GM18867 (cell line): ENCODE results near the gene DFFB.

ENCODE experiments used
- ATAC-seq: cut with Tn5 transposase; IDR thresholded peaks from one replicate; pipeline ENCODE4 v1.9.1; 2021; ENCODE audit warnings: mild to moderate bottlenecking, moderate library complexity; ENCODE audit not compliant: unreplicated experiment

The DFFB gene

DNA sequence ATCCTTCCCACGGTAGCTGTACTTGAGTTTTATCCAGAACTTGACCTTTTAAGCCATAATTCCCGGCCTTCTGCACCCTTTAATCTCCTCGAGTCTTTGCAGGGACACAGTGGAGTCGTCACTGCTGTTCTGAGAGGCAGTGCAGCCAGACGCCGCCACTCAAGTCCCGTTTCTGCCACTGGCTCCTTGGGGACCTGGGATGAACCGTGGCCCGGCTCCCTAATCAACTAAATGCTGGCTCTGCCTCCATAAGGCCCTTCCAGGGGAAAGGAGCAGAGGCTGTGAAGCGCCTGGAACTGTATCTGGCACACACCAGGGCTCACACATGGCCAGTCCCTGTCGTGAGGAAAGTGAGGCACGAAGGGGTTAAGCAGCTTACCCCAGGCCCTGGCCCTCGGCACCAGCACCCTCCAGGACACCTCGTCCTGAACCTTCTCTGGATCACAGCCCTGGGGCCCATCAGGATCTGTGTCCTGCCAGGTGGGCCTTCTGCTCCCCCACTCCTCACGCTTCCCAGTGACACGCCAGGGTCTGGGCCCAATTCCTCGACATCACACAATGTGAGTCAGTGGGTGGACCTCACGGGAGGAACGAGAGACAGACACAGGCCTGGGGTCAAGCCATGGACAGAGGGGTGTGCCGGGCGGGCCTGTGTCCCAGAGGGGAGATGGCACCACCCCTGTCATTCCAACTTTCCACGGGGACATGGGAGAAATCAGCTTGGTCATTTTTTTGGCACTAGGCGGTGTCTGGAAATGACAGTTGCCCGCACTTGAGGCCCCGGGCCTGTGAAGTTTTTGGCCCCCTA is 66.3 kb downstream of the DFFB start:
- no peak for ATAC-seq

- ATAC-seq: no peak
These were observed 67.0 kb downstream of the DFFB start for GRCh38 chr1:3924186-3924824.

DNA sequence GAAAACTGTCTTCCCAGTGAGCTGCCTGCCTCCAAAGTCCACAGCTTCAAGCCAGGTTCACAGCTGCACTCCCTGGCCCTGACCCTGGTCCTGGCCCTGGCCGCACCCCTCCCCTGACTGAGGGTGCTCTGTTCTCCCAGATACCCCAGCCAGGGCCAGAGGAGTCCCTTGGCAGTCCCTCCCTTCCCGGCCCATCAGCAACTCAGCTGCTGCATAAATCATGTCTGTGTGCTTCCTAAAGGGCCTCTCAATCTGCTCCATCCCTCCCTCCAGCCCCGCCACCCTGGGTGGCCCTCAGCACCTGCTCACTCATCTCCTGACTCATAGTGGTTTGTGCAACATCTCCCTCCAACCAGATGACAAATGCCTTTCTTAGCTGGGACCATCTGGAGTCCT is 67.5 kb downstream of the DFFB start:
- no peak for ATAC-seq

DNA sequence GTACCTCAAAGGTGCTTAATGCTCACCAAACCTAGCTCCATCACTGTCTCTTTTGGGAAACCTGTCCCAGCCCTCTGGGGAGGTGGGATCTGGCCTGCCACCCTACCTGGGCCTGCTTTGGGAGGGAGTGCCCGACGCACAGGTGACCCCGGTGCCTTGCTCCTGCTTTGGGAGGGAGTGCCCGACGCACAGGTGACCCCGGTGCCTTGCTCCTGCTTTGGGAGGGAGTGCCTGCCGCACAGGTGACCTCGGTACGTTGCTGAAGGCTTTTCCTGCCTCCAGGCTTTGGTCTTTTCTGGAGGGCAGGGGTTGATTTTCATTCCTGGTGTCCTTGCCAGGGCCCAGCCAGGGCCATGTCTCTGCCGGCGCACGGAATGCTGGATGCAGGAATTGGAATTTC is 68.0 kb downstream of the DFFB start:
- ATAC-seq: no peak

DNA sequence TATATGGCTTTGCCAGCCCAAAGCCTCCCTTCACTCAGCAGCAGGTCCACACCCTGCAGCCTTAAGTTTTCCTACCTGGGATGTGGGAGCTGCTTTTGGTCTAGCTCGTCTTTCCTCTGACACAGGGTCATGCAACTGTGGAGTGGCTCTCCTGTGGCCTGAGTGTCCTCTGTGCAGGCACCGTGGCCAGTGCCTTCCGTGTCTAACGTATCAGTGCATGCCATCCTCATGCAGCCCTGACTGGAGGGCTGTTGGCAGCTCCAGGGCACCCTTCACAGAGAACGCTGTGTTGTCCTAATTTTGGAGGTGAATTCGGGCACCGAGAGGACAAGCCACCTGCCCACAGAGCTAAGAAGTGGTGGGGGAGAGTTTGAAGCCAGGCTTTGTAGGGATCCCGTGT is 68.5 kb downstream of the DFFB start:
- no peak for ATAC-seq

DNA sequence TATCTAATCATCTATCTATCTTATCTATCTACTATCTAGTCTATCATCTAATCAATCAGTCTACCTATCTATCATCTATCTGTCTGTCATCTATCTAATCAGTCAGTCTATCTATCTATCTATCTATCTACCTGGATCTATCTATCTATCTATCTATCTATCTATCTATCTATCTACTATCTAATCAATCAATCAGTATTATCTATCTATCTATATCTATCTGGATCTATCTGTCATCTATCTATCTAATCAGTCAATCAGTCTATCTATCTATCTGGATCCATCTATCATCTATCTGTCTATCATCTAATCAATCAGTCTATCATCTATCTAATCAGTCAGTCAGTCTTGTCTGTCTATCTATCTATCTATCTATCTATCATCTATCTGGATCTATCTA is 69.7 kb downstream of the DFFB start:
- no peak for ATAC-seq

- ATAC-seq: no peak
These were observed 71.3 kb downstream of the DFFB start for GRCh38 chr1:3928586-3928985.

DNA sequence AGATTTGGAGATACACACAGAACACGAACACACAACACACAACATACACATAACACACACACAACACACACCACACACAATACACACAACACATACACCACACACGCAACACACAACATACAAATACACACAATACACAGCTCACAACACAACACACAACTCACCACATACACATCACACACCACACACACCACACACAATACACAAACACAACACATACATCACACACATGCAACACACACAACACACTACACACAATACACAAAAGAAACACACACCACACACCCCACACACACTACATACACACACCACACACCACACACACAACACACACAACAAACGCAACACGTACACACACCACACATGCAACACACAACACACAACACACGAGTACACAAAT is 71.8 kb downstream of the DFFB start:
- ATAC-seq: no peak

DNA sequence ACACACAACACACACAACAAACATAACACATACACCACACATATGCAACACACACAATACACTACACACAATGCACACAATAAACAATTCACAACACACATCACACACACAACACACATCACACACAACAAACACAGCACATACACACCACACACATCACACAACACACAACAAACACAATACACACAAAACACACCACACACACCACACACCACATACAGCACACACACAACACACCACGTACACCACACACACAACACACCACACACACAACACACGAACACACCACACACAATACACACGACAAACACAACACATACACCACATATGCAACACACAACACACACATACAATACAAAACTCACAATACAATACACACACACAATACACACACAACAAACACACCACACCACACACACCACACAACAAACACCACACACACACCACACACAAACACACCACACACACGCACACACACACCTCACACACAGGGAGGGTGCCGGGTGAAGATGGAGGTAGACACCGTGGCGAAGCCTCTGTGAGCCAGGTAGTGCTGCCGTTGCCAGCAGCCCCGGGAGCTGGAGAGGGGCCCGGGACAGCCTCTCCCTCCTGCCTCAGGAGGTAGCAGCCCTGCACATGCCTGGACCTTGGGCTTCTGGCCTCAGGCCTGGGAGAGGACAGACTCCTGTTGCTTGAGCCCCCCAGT is 73.2 kb downstream of the DFFB start:
- ATAC-seq: no peak

GRCh38 chr1:3931007-3931912 is 74.0 kb downstream of the DFFB start:
- ATAC-seq: no peak

DNA sequence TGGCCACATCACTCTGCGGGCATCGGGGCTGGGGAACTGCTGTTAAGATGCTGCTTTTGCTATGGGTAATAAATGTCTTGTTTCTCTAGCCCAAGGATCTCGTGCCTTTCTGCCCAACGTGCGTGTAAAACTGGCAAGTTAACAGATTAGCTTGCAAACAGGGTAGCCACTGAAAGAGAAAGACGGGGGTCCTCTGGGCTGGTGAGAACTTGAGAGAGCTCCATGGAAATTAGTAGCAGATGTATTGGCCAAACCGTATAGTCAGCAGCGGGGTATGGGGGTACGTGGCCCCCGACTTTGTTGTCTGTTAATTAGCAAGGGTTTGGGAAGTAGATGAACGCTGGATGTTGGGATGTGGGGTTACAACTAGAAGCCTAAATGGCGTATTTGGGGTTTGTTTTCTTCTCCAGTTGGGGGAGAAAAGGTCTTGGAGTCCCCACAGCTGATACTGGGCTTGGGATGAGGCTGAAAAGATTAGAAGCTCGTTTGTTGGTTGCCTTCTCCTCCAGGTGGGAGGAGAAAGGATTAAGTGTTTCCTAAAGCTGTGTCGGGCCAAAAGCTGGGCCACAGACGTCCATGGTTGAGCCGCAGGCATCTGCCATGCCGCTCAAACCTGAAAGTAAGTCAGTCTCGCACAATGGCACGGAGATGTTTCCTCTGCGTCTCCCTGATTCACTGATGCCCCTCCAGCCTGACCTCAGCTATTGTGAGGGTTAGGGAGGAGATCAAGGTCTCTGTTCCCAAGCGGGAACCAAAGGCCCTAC is 75.1 kb downstream of the DFFB start:
- no peak for ATAC-seq
